ENCODE results near the gene EPS8. TPM values are rescaled to one million over a fixed set of nuclear protein-coding genes. Genes with fewer than 3 reads are reported as not detected.

EPS8 gene
- polyA plus RNA-seq, 1 donor (not counting 4 experiments of a cell fraction or from before 2014, with no cell fraction given): 4.0 TPM

GRCh38 chr12:15664491-15664890 lies 124.7 kb downstream of the EPS8 start:
- no peak overlapping the region for H3K27ac ChIP-seq (ENCODE audit: control insufficient read depth, insufficient read depth, low read length)
- no peak for DNase-seq (ENCODE audit: low read depth, low spot score)
- dilution Hi-C loops (cut with MboI; ENCODE audit: extremely low pct_ligation_motif_present, low sequenced_read_pairs): no loop called here

GRCh38 chr12:15662983-15663659 lies 126.1 kb downstream of the EPS8 start:
- H3K4me3 ChIP-seq (ENCODE audit: control insufficient read depth in 2 of 3, extremely low read depth in 1 of 3, insufficient read depth in 2 of 3, low read depth in 1 of 3, low read length in 3 of 3): no peak overlapping the region
- no peaks in the 10 kb centered on the region for H3K36me3 ChIP-seq (ENCODE audit: control insufficient read depth in 2 of 2, extremely low read depth in 1 of 2, insufficient read depth in 2 of 2, low read length in 2 of 2)
- no peaks in the 10 kb centered on the region for H4K20me1 ChIP-seq (ENCODE audit: control insufficient read depth, extremely low read depth, insufficient read depth, low read length)
- H3K79me2 ChIP-seq (ENCODE audit: control insufficient read depth, insufficient read depth, low read length): no peaks in the 10 kb centered on the region
- H3K4me2 ChIP-seq (ENCODE audit: control insufficient read depth, extremely low read depth, insufficient read depth, low read depth, low read length): peak overlapping the region; percentile 56
- H2AFZ ChIP-seq (ENCODE audit: control insufficient read depth, low read length): peak overlapping the region; percentile 14
- no peak for DNase-seq (ENCODE audit: low read depth, low spot score)
- no peaks in the 10 kb centered on the region for H3K9me1 ChIP-seq (ENCODE audit: control insufficient read depth, extremely low read depth, insufficient read depth, low read length)
- TF ChIP-seq CTCF (optimal IDR thresholded peaks at IDR 0.05 in 1 of 3, IDR thresholded peaks at IDR 0.05 in 1 of 3, conservative IDR thresholded peaks at IDR 0.05 in 1 of 3; ENCODE audit: extremely low read depth in 1 of 3, insufficient read depth in 2 of 3, low read length in 3 of 3) (no peak), EZH2 (IDR thresholded peaks at IDR 0.05; ENCODE audit: low read length) (no peak)
- dilution Hi-C loops (cut with MboI; ENCODE audit: extremely low pct_ligation_motif_present, low sequenced_read_pairs): no loop called here
- no peaks in the 10 kb centered on the region for H3K27me3 ChIP-seq (ENCODE audit: control insufficient read depth, extremely low read depth, insufficient read depth, low read length)
- no peak overlapping the region for H3K9ac ChIP-seq (ENCODE audit: control insufficient read depth, extremely low read depth, insufficient read depth, low read length)
- H3K4me1 ChIP-seq (ENCODE audit: control insufficient read depth, extremely low read depth, insufficient read depth, low read length): peaks cover 15% of the 10 kb centered on the region
- H3K27ac ChIP-seq (ENCODE audit: control insufficient read depth, insufficient read depth, low read length): peak overlapping the region; percentile 70
- H3K9me3 ChIP-seq (ENCODE audit: control insufficient read depth, low read depth, low read length): no peaks in the 10 kb centered on the region
- peak; percentile 41 for FAIRE-seq

More at GRCh38 chr12:15664491-15664890, 124.7 kb downstream of the EPS8 start:
- no peak overlapping the region for H3K9ac ChIP-seq (ENCODE audit: control insufficient read depth, extremely low read depth, insufficient read depth, low read length)
- no peak for FAIRE-seq
- H3K4me3 ChIP-seq (ENCODE audit: control insufficient read depth in 2 of 3, extremely low read depth in 1 of 3, insufficient read depth in 2 of 3, low read depth in 1 of 3, low read length in 3 of 3): no peak overlapping the region
- H3K4me2 ChIP-seq (ENCODE audit: control insufficient read depth, extremely low read depth, insufficient read depth, low read depth, low read length): no peak overlapping the region
- peaks cover 15% of the 10 kb centered on the region for H3K4me1 ChIP-seq (ENCODE audit: control insufficient read depth, extremely low read depth, insufficient read depth, low read length)
- no peaks in the 10 kb centered on the region for H3K36me3 ChIP-seq (ENCODE audit: control insufficient read depth in 2 of 2, extremely low read depth in 1 of 2, insufficient read depth in 2 of 2, low read length in 2 of 2)
- H3K27me3 ChIP-seq (ENCODE audit: control insufficient read depth, extremely low read depth, insufficient read depth, low read length): no peaks in the 10 kb centered on the region
- no peak overlapping the region for H2AFZ ChIP-seq (ENCODE audit: control insufficient read depth, low read length)
- no peaks in the 10 kb centered on the region for H3K79me2 ChIP-seq (ENCODE audit: control insufficient read depth, insufficient read depth, low read length)
- no peaks in the 10 kb centered on the region for H3K9me3 ChIP-seq (ENCODE audit: control insufficient read depth, low read depth, low read length)
- no peaks in the 10 kb centered on the region for H4K20me1 ChIP-seq (ENCODE audit: control insufficient read depth, extremely low read depth, insufficient read depth, low read length)
- H3K9me1 ChIP-seq (ENCODE audit: control insufficient read depth, extremely low read depth, insufficient read depth, low read length): no peaks in the 10 kb centered on the region
- TF ChIP-seq CTCF (optimal IDR thresholded peaks at IDR 0.05 in 1 of 3, IDR thresholded peaks at IDR 0.05 in 1 of 3, conservative IDR thresholded peaks at IDR 0.05 in 1 of 3; ENCODE audit: extremely low read depth in 1 of 3, insufficient read depth in 2 of 3, low read length in 3 of 3): no peak
- no peak for TF ChIP-seq EZH2 (IDR thresholded peaks at IDR 0.05; ENCODE audit: low read length)
